Effector memory CD8-positive, alpha-beta T cell (primary cell): ENCODE data around the gene ROR1.

Experiments used
- ATAC-seq: fragments of 150-1000 bp; cut with Tn5 transposase; replicated peaks from 2 replicates; pipeline ENCODE4 v1.10.0; 2021; ENCODE audit warnings: mild to moderate bottlenecking, moderate library complexity
- DNase-seq, 3 experiments: peaks; one replicate each; pipeline ENCODE4 v3.0.0; 2021
- H3K27ac Mint-ChIP-seq, 2 donors: one replicate each; pipeline ENCODE4 v1.8.0; 2022; ENCODE audit warnings: mild to moderate bottlenecking in 2 of 2, mixed read lengths in 2 of 2, moderate library complexity in 2 of 2
- H3K27me3 Mint-ChIP-seq, 2 donors: one replicate each; pipeline ENCODE4 v1.8.0; 2022; ENCODE audit warnings: mixed read lengths in 2 of 2
- H3K36me3 Mint-ChIP-seq: one replicate; pipeline ENCODE4 v1.8.0; 2022; ENCODE audit warnings: mild to moderate bottlenecking, moderate library complexity, mixed read lengths; ENCODE audit not compliant: insufficient read depth
- H3K4me1 Mint-ChIP-seq, 2 donors: one replicate each; pipeline ENCODE4 v1.8.0; 2022; ENCODE audit warnings: low read depth in 2 of 2, mixed read lengths in 2 of 2
- H3K4me3 Mint-ChIP-seq, 2 donors: one replicate each; pipeline ENCODE4 v1.8.0; 2022; ENCODE audit warnings: mild to moderate bottlenecking in 2 of 2, mixed read lengths in 2 of 2, moderate library complexity in 2 of 2
- H3K9me3 Mint-ChIP-seq, 2 donors: one replicate each; pipeline ENCODE4 v1.8.0; 2022; ENCODE audit warnings: mixed read lengths in 2 of 2

Gene ROR1

GRCh38 chr1:63934697-63935096 lies 160.9 kb downstream of the ROR1 start:
- ATAC-seq: no peak
- DNase-seq: no peak
- Mint-ChIP-seq H3K36me3 (no peaks in the 10 kb centered on the region), H3K27ac (no peak overlapping the region), H3K9me3 (no peaks in the 10 kb centered on the region), H3K27me3 (peaks cover 16 to 17% of the 10 kb centered on the region in 2 donors), H3K4me3 (no peak overlapping the region), H3K4me1 (no peaks in the 10 kb centered on the region)

- H3K27me3 Mint-ChIP-seq: peaks cover 16% of the 10 kb centered on the region in 2 donors
- ATAC-seq (no peak), DNase-seq (no peak)
- no peaks in the 10 kb centered on the region for H3K4me1 Mint-ChIP-seq
- H3K36me3 Mint-ChIP-seq: no peaks in the 10 kb centered on the region
- no peaks in the 10 kb centered on the region for H3K9me3 Mint-ChIP-seq
- no peak overlapping the region for H3K4me3 Mint-ChIP-seq
- no peak overlapping the region for H3K27ac Mint-ChIP-seq
Observed at GRCh38 chr1:63935143-63935542, 161.3 kb downstream of the ROR1 start.

- Mint-ChIP-seq H3K4me1 (no peaks in the 10 kb centered on the region), H3K4me3 (no peak overlapping the region), H3K36me3 (no peaks in the 10 kb centered on the region), H3K27ac (no peak overlapping the region), H3K27me3 (peaks cover 12 to 14% of the 10 kb centered on the region in 2 donors), H3K9me3 (no peaks in the 10 kb centered on the region)
- ATAC-seq (no peak), DNase-seq (no peak)
Observed at GRCh38 chr1:63935553-63935952, 161.7 kb downstream of the ROR1 start.

GRCh38 chr1:63936276-63936675 lies 162.5 kb downstream of the ROR1 start:
- no peak overlapping the region for H3K4me3 Mint-ChIP-seq
- H3K36me3 Mint-ChIP-seq: no peaks in the 10 kb centered on the region
- H3K27ac Mint-ChIP-seq: no peak overlapping the region
- no peak for DNase-seq
- no peaks in the 10 kb centered on the region for H3K9me3 Mint-ChIP-seq
- no peak for ATAC-seq
- H3K4me1 Mint-ChIP-seq: no peaks in the 10 kb centered on the region
- peaks cover 8 to 13% of the 10 kb centered on the region in 2 donors for H3K27me3 Mint-ChIP-seq

GRCh38 chr1:63936801-63937200 lies 163.0 kb downstream of the ROR1 start:
- no peaks in the 10 kb centered on the region for H3K36me3 Mint-ChIP-seq
- H3K27ac Mint-ChIP-seq: no peak overlapping the region
- no peaks in the 10 kb centered on the region for H3K4me1 Mint-ChIP-seq
- peaks cover 8% of the 10 kb centered on the region in 2 donors for H3K27me3 Mint-ChIP-seq
- H3K4me3 Mint-ChIP-seq: no peak overlapping the region
- no peaks in the 10 kb centered on the region for H3K9me3 Mint-ChIP-seq
- ATAC-seq (no peak), DNase-seq (no peak)

- H3K4me1 Mint-ChIP-seq: no peaks in the 10 kb centered on the region
Observed at GRCh38 chr1:63937461-63938022, 163.7 kb downstream of the ROR1 start.

GRCh38 chr1:63940440-63940839 lies 166.6 kb downstream of the ROR1 start:
- DNase-seq (no peak), ATAC-seq (no peak)
- no peak overlapping the region for H3K4me3 Mint-ChIP-seq
- no peak overlapping the region for H3K27ac Mint-ChIP-seq
- H3K4me1 Mint-ChIP-seq: no peaks in the 10 kb centered on the region
- no peaks in the 10 kb centered on the region for H3K36me3 Mint-ChIP-seq
- no peaks in the 10 kb centered on the region for H3K9me3 Mint-ChIP-seq
- H3K27me3 Mint-ChIP-seq: peaks cover 0 to 8% of the 10 kb centered on the region in 2 donors

More at GRCh38 chr1:63937461-63938022, 163.7 kb downstream of the ROR1 start:
- Mint-ChIP-seq H3K27ac (no peak overlapping the region), H3K36me3 (no peaks in the 10 kb centered on the region), H3K27me3 (peaks cover 5 to 8% of the 10 kb centered on the region in 2 donors), H3K9me3 (no peaks in the 10 kb centered on the region), H3K4me3 (no peak overlapping the region)
- ATAC-seq (no peak), DNase-seq (no peak)

GRCh38 chr1:63943393-63943792 lies 169.6 kb downstream of the ROR1 start:
- no peaks in the 10 kb centered on the region for H3K9me3 Mint-ChIP-seq
- no peak overlapping the region for H3K27ac Mint-ChIP-seq
- H3K36me3 Mint-ChIP-seq: no peaks in the 10 kb centered on the region
- no peaks in the 10 kb centered on the region for H3K4me1 Mint-ChIP-seq
- no peak overlapping the region for H3K4me3 Mint-ChIP-seq
- no peak for DNase-seq
- peaks cover 0 to 7% of the 10 kb centered on the region in 2 donors for H3K27me3 Mint-ChIP-seq
- no peak for ATAC-seq

GRCh38 chr1:63945943-63946342 lies 172.1 kb downstream of the ROR1 start:
- ATAC-seq (no peak), DNase-seq (no peak)
- peaks cover 0 to under 1% of the 10 kb centered on the region in 2 donors for H3K27me3 Mint-ChIP-seq
- H3K4me1 Mint-ChIP-seq: no peaks in the 10 kb centered on the region
- no peak overlapping the region for H3K27ac Mint-ChIP-seq
- H3K9me3 Mint-ChIP-seq: no peaks in the 10 kb centered on the region
- H3K4me3 Mint-ChIP-seq: no peak overlapping the region
- no peaks in the 10 kb centered on the region for H3K36me3 Mint-ChIP-seq

GRCh38 chr1:63946866-63947491 lies 173.2 kb downstream of the ROR1 start:
- no peaks in the 10 kb centered on the region for H3K9me3 Mint-ChIP-seq
- H3K4me3 Mint-ChIP-seq: no peak overlapping the region
- DNase-seq (no peak), ATAC-seq (no peak)
- H3K36me3 Mint-ChIP-seq: no peaks in the 10 kb centered on the region
- no peak overlapping the region for H3K27ac Mint-ChIP-seq
- peaks cover 3 to 8% of the 10 kb centered on the region in 2 donors for H3K27me3 Mint-ChIP-seq
- H3K4me1 Mint-ChIP-seq: no peaks in the 10 kb centered on the region

GRCh38 chr1:63947904-63948303 lies 174.1 kb downstream of the ROR1 start:
- H3K9me3 Mint-ChIP-seq: no peaks in the 10 kb centered on the region
- H3K27me3 Mint-ChIP-seq: peaks cover 6 to 15% of the 10 kb centered on the region in 2 donors
- no peak overlapping the region for H3K4me3 Mint-ChIP-seq
- H3K4me1 Mint-ChIP-seq: no peaks in the 10 kb centered on the region
- DNase-seq: no peak
- no peak overlapping the region for H3K27ac Mint-ChIP-seq
- no peak for ATAC-seq
- H3K36me3 Mint-ChIP-seq: no peaks in the 10 kb centered on the region

GRCh38 chr1:63950023-63950422 lies 176.2 kb downstream of the ROR1 start:
- no peaks in the 10 kb centered on the region for H3K4me1 Mint-ChIP-seq
- peaks cover 6 to 15% of the 10 kb centered on the region in 2 donors for H3K27me3 Mint-ChIP-seq
- H3K4me3 Mint-ChIP-seq: no peak overlapping the region
- peaks cover 0 to 4% of the 10 kb centered on the region in 2 donors for H3K9me3 Mint-ChIP-seq
- no peaks in the 10 kb centered on the region for H3K36me3 Mint-ChIP-seq
- ATAC-seq: no peak
- no peak overlapping the region for H3K27ac Mint-ChIP-seq
- DNase-seq: no peak

GRCh38 chr1:63951059-63951946 lies 177.5 kb downstream of the ROR1 start:
- Mint-ChIP-seq H3K27me3 (peaks cover 6 to 15% of the 10 kb centered on the region in 2 donors), H3K27ac (no peak overlapping the region), H3K36me3 (no peaks in the 10 kb centered on the region), H3K9me3 (peaks cover 0 to 4% of the 10 kb centered on the region in 2 donors), H3K4me1 (no peaks in the 10 kb centered on the region), H3K4me3 (no peak overlapping the region)
- ATAC-seq (no peak), DNase-seq (no peak)

- Mint-ChIP-seq H3K4me1 (no peaks in the 10 kb centered on the region), H3K9me3 (peaks cover 0 to 7% of the 10 kb centered on the region in 2 donors), H3K36me3 (peaks cover 3% of the 10 kb centered on the region), H3K27ac (no peak overlapping the region), H3K27me3 (peaks cover 6 to 15% of the 10 kb centered on the region in 2 donors), H3K4me3 (no peak overlapping the region)
- ATAC-seq (no peak), DNase-seq (no peak)
Observed at GRCh38 chr1:63954187-63954586, 180.4 kb downstream of the ROR1 start.
